HEK293T (cell line): ENCODE results near the gene KLHL10.

Experiments
- ARNT ChIP-seq: fragments of 450-650 bp; IDR thresholded peaks from 2 replicates; pipeline ENCODE4 v1.6.1; 2017; ENCODE audit warnings: mild to moderate bottlenecking
- BHLHE40 ChIP-seq: fragments of 450-650 bp; IDR thresholded peaks from 2 replicates; pipeline ENCODE4 v1.6.1; 2016; ENCODE audit warnings: mild to moderate bottlenecking, moderate library complexity, borderline replicate concordance
- CTBP1 ChIP-seq: fragments of 450-650 bp; IDR thresholded peaks from 2 replicates; pipeline ENCODE4 v1.6.1; 2016; ENCODE audit warnings: borderline replicate concordance
- FOXA1 ChIP-seq: fragments of 450-650 bp; IDR thresholded peaks from 2 replicates; pipeline ENCODE4 v1.6.1; 2016; ENCODE audit warnings: mild to moderate bottlenecking
- FOXK2 ChIP-seq: fragments of 450-650 bp; IDR thresholded peaks from 2 replicates; pipeline ENCODE4 v1.6.1; 2016; ENCODE audit warnings: mild to moderate bottlenecking
- FOXM1 ChIP-seq: fragments of 450-650 bp; IDR thresholded peaks from 2 replicates; pipeline ENCODE4 v1.6.1; 2017; ENCODE audit warnings: mild to moderate bottlenecking, borderline replicate concordance
- NFRKB ChIP-seq: fragments of 450-650 bp; IDR thresholded peaks from 2 replicates; pipeline ENCODE4 v1.6.1; 2016; ENCODE audit warnings: mild to moderate bottlenecking, moderate library complexity
- SP1 ChIP-seq: fragments of 450-650 bp; IDR thresholded peaks from 2 replicates; pipeline ENCODE4 v1.6.1; 2017
- TARDBP ChIP-seq: fragments of 450-650 bp; IDR thresholded peaks from 2 replicates; pipeline ENCODE4 v1.6.1; 2016
- ZNF384 ChIP-seq: fragments of 450-650 bp; IDR thresholded peaks from 2 replicates; pipeline ENCODE4 v1.6.1; 2016
- TF ChIP-seq, protein P1 (sequence below): fragments of 450-650 bp; IDR thresholded peaks from 2 replicates; pipeline ENCODE4 v1.6.1; 2016

- TF ChIP-seq TARDBP: no peak
- TF ChIP-seq FOXA1: no peak
- TF ChIP-seq BHLHE40: no peak
- TF ChIP-seq ZNF384: no peak
- TF ChIP-seq NFRKB: no peak
- TF ChIP-seq, protein P1, sequence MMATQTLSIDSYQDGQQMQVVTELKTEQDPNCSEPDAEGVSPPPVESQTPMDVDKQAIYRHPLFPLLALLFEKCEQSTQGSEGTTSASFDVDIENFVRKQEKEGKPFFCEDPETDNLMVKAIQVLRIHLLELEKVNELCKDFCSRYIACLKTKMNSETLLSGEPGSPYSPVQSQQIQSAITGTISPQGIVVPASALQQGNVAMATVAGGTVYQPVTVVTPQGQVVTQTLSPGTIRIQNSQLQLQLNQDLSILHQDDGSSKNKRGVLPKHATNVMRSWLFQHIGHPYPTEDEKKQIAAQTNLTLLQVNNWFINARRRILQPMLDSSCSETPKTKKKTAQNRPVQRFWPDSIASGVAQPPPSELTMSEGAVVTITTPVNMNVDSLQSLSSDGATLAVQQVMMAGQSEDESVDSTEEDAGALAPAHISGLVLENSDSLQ: no peak
- no peak for TF ChIP-seq SP1
- no peak for TF ChIP-seq ARNT
- no peak for TF ChIP-seq CTBP1
- no peak for TF ChIP-seq FOXK2
- no peak for TF ChIP-seq FOXM1
Observed at GRCh38 chr17:41849251-41849990, 11.8 kb downstream of the KLHL10 start.
